Neural cell (in vitro differentiated cells): ENCODE measurements around the gene PGM1.

ENCODE experiments used
- CTCF ChIP-seq: fragments of 450-650 bp; IDR thresholded peaks from 2 replicates; pipeline ENCODE4 v1.5.1; 2014; ENCODE audit warnings: antibody characterized with exemption, mild to moderate bottlenecking, moderate library complexity; ENCODE audit not compliant: poor library complexity, severe bottlenecking
- POLR2AphosphoS5 ChIP-seq: IDR thresholded peaks from 2 replicates; pipeline ENCODE4 v1.6.1; 2012

GRCh38 chr1:63592536-63593302, 492 bp upstream of the PGM1 start:
- TF ChIP-seq CTCF (no peak), POLR2AphosphoS5 (no peak)
